ES-I3 (cell line): ENCODE data around the gene ATP5F1B.
"Not testable (repeated sequence)": the region's sequence is repeated elsewhere in the genome, so short reads cannot be mapped to it uniquely, and the experiment has no call there.

Experiments
- H3K36me3 ChIP-seq: 2 replicates; pipeline ENCODE4 v1.6.1; 2013; ENCODE audit warnings: mild to moderate bottlenecking, low read length, control low read depth, moderate library complexity; ENCODE audit not compliant: insufficient read depth
- H3K4me1 ChIP-seq: 2 replicates; pipeline ENCODE4 v1.6.1; 2013; ENCODE audit warnings: mild to moderate bottlenecking, control low read depth, low read length; ENCODE audit not compliant: insufficient read depth
- H3K9ac ChIP-seq: 2 replicates; pipeline ENCODE4 v1.6.1; 2013; ENCODE audit warnings: low read depth, mild to moderate bottlenecking, low read length, moderate library complexity
- H3K9me3 ChIP-seq: 2 replicates; pipeline ENCODE4 v1.6.1; 2013; ENCODE audit warnings: mild to moderate bottlenecking, low read length, moderate library complexity; ENCODE audit not compliant: control insufficient read depth, insufficient read depth

ATP5F1B gene

GRCh38 chr12:56668197-56668457 is 22.3 kb upstream of the ATP5F1B start:
- H3K36me3 ChIP-seq = peaks cover 35% of the 10 kb centered on the region
- H3K9me3 ChIP-seq = no peaks in the 10 kb centered on the region

DNA sequence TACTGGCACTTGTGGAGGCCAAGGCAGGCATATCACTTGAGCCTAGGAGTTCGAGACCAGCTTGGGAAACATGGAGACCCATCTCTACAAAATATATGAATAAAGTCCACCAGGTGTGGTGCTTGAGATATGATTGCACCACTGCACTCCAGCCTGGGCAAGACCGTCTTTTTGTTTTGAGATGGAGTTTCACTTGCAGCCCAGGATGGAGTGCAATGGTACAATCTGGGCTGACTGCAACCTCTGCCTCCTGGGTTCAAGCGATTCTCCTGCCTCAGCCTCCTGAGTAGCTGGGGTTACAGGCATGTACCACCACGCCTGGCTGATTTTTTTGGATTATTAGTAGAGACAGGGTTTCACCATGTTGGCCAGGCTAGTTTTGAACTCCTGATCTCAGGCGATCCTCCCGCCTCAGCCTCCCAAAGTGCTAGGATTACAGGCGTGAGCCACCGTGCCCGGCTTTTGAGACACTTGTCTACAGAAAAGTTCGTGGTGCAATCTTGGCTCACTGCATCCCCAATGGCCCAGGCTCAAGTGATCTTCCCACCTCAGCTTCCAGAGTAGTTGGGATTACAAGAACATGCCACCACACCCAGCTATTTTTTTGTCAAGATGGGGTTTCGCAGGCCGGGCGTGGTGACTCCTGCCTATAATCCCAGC is 16.3 kb upstream of the ATP5F1B start:
- Histone ChIP-seq H3K36me3 (peaks cover 14% of the 10 kb centered on the region), H3K4me1 (no peaks in the 10 kb centered on the region), H3K9me3 (no peaks in the 10 kb centered on the region), H3K9ac (no peak overlapping the region)

More at GRCh38 chr12:56668197-56668457, 22.3 kb upstream of the ATP5F1B start:
- Histone ChIP-seq H3K9ac (no peak overlapping the region), H3K4me1 (no peaks in the 10 kb centered on the region)

GRCh38 chr12:56661560-56661959 is 15.8 kb upstream of the ATP5F1B start:
- H3K36me3 ChIP-seq = peaks cover 9% of the 10 kb centered on the region
- no peak overlapping the region for H3K9ac ChIP-seq
- no peaks in the 10 kb centered on the region for H3K9me3 ChIP-seq
- H3K4me1 ChIP-seq = no peaks in the 10 kb centered on the region

DNA sequence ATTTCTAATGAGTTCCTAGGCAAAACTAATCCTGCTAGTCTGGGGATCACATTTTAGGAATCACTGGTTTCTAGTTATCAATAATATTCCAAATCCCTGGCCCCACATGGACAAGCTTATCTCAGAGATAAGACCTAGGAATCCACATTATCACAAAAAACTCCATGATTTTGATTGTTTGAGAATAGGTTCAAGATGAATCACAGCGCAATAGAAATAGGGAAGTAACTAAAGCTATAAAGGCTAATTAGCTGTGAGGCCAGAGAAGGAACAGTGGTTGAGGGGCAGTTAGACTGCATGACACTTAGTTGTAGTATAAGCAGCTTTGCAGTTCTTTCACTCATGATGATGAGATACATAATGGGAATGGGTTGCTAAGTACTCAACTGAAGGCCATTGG is 13.1 kb upstream of the ATP5F1B start:
- no peaks in the 10 kb centered on the region for H3K4me1 ChIP-seq
- no peak overlapping the region for H3K9ac ChIP-seq
- H3K36me3 ChIP-seq = no peaks in the 10 kb centered on the region; the same call in 1 of the 2 replicates
- peaks cover 3% of the 10 kb centered on the region; the same call in 1 of the 2 replicates for H3K9me3 ChIP-seq

GRCh38 chr12:56657416-56658379 is 11.9 kb upstream of the ATP5F1B start:
- H3K36me3 ChIP-seq = no peaks in the 10 kb centered on the region
- no peak overlapping the region for H3K9ac ChIP-seq
- H3K9me3 ChIP-seq = peaks cover 8% of the 10 kb centered on the region; the same call in 1 of the 2 replicates
- H3K4me1 ChIP-seq = no peaks in the 10 kb centered on the region

GRCh38 chr12:56653781-56654180 is 8.0 kb upstream of the ATP5F1B start:
- not testable (repeated sequence) for H3K36me3 ChIP-seq, H3K9me3 ChIP-seq, H3K9ac ChIP-seq, H3K4me1 ChIP-seq

DNA sequence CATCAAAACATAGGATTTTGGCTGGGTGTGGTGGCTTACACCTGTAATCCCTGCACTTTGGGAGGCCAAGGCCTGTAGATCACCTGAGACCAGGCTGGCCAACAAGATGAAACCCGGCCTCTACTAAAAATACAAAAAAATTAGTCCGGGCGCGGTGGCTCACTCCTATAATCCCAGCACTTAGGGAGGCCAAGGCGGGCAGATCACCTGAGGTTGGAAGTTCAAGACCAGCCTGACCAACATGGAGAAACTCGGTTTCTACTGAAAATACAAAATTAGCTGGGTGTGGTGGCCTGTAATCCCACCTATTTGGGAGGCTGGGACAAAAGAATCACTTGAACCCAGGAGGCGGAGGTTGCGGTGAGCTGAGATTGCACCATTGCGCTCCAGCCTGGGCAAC is 2.2 kb upstream of the ATP5F1B start:
- H3K9me3 ChIP-seq, H3K9ac ChIP-seq, H3K4me1 ChIP-seq: not testable (repeated sequence)
- H3K36me3 ChIP-seq = peaks cover 16% of the 10 kb centered on the region

- H3K36me3 ChIP-seq = peaks cover 26% of the 10 kb centered on the region
- no peaks in the 10 kb centered on the region for H3K9me3 ChIP-seq
- H3K9ac ChIP-seq = peak overlapping the region; percentile 92
- no peaks in the 10 kb centered on the region for H3K4me1 ChIP-seq
Observed at GRCh38 chr12:56645201-56645716, 525 bp downstream of the ATP5F1B start.

DNA sequence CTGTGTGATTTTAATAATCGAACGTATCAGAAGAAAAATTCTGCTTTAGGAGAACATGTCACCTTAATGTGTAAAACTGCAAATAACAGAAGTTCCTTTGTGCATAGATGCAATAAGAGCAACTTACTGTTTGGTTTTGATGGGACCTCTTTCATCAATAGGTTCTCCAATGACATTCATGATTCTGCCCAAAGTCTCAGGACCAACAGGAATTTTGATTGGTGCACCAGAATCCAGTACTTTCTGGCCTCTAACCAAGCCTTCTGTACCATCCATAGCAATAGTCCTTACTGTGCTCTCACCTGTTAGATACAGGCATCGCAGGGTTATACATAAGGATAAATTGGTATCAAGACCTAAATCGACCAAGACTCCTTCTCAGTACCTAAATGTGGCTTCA is 1.1 kb downstream of the ATP5F1B start:
- no peaks in the 10 kb centered on the region for H3K4me1 ChIP-seq
- H3K36me3 ChIP-seq = peaks cover 26% of the 10 kb centered on the region
- H3K9ac ChIP-seq = peak overlapping the region; percentile 92
- H3K9me3 ChIP-seq = no peaks in the 10 kb centered on the region

DNA sequence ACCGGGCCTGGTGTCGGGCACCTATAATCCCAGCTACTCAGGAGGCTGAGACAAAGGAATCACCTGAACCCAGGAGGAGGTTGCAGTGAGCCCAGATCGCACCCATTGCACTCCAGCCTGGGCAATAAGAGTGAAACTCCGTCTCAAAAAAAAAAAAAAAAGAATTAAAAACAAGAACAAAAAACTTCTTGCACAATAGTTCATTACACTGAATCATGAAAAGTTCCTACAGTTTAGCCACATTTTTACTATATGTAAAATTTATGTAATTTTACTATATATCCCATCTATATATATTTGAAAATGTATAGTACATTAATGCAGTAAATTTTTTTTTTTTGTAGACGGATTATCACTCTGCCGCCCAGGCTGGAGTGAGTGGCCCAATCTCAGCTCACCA is 4.6 kb downstream of the ATP5F1B start:
- Histone ChIP-seq H3K9ac (no peak overlapping the region), H3K36me3 (peaks cover 30% of the 10 kb centered on the region), H3K4me1 (no peaks in the 10 kb centered on the region), H3K9me3 (no peaks in the 10 kb centered on the region)

DNA sequence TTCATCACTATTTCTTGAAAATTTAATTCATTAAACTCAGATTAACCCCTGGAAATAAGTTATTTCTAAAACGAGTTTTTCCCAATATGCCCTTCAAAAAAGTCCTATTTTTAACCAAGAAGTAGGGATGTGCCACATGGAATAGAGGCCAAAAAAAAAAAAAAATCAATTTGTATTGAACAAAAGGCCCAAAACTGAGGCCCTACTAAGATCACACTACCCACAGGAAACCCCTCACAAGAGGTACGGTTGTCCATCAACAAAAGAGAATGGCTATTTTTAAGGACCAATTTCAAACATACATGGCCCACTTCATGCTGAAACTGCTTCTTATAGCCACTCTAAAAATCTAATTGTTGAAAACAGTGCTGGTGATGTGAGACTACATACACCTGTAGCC is 8.2 kb downstream of the ATP5F1B start:
- no peaks in the 10 kb centered on the region for H3K9me3 ChIP-seq
- no peak overlapping the region for H3K9ac ChIP-seq
- H3K36me3 ChIP-seq = peaks cover 10% of the 10 kb centered on the region
- H3K4me1 ChIP-seq = peaks cover 11% of the 10 kb centered on the region

DNA sequence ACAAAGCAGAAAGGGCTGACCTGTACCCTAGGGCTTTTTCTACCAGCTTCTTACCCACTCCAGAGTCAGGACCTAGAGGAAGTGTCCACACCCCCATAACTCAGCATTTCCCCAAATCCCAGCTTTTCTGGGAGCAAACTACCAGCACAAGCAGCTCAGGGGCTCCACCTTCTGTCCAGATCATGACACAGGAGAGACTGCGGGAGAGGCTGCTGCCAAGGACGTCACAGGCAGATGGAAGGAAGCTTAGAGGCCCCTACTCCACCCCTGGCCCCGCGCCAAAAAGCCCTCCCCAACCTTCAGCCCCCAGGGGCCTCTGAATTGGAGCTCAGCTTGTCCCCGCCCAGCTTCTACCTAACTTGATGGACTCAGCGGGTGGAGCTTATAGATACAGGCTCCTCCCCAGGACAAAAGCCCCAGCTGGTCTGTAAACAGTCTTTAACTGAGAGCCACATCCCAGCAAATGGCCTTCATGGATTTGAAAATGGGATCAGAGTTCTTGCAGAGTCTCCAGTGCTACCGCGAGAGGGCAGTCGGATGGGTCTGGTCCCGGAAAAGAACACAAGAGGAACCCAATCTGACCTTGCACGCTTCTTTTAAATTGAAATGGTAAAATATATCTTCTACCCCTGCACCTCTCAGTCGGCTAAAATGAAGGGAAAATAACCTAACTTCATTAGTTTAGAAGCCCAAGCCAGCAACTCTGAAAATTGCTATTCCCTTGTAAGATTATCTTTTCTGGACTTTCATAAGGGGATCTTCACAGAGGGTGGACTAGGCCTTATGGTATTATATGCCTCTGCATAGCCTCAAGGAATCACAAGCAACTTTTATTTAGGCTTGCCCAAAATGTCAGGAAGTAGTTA is 8.9 kb downstream of the ATP5F1B start:
- Histone ChIP-seq H3K4me1 (peaks cover 15% of the 10 kb centered on the region), H3K9me3 (no peaks in the 10 kb centered on the region), H3K9ac (peak overlapping the region; percentile 76), H3K36me3 (0 out of 2 replicates have a peak, but pooled peaks cover 4% of the 10 kb centered on the region)

DNA sequence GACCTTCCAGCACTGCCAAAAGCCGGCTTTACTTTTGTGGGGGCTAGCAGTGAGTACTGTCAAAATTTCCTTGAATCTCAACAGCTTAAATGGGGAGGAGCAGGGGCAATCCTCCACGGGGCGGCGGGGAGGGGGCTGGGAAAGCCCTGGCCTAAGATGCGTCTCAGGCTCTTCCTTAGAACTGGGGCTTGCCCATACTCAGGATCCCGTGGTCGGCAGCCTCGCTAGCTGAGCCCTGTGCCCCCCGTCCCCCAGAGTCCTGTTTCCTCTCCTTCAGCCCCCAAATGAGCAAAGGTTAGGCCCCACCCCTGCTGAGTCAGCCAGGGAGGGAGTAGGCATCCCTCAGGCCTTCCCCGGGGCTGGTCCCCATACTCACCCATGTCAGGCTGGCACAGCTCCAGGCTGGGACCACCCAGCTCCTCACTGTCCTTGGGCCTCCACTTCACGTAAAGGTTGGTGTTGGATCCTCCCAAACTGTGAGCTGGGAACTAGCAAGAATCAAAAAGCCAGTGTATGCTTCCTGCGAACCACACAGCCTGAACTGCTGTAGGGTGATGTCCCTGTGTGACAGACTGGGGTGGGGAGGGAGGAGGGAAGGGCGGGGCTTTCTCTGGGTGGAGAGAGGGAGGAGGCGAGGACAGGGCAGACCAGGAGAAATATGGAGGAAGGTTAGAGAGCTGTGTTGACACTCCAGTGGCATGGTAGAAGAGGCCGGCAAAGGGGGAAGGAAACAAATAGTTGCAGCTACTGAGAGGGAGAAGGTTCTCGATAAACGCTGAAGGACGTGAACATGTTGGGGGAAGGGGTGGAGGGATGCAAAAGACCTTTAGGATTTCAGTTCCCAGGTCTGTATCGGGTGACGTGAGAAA is 9.7 kb downstream of the ATP5F1B start:
- H3K9ac ChIP-seq = peak overlapping the region; percentile 76
- H3K4me1 ChIP-seq = peaks cover 21% of the 10 kb centered on the region
- 0 out of 2 replicates have a peak, but pooled peaks cover 4% of the 10 kb centered on the region for H3K36me3 ChIP-seq
- H3K9me3 ChIP-seq = no peaks in the 10 kb centered on the region
